ENCODE data around the gene MED31. TPM values are rescaled to one million over a fixed set of nuclear protein-coding genes. Genes with fewer than 3 reads are reported as not detected.

The MED31 gene
- total and polyA plus RNA-seq, 2 experiments from 2014 or later: 5.5 to 49.3 TPM

DNA sequence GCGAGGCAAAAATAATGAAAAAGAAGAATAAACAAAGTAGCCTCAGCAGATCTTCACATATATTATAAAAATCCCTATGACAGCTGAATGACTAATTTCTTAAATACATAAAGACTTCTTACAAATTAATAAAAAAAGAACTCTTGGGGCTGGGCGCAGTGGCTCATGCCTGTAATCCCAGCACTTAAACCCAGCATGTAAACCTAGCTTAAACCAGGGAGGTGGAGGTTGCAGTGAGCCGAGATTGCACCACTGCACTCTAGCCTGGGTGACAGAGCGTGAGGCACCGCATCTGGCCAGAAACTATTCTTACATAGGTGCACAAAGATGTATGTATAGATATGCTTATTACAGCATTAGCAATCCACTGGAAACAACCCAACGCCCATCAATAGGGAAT lies 27.8 kb upstream of the MED31 start (continued):
- TF ChIP-seq, protein P1, sequence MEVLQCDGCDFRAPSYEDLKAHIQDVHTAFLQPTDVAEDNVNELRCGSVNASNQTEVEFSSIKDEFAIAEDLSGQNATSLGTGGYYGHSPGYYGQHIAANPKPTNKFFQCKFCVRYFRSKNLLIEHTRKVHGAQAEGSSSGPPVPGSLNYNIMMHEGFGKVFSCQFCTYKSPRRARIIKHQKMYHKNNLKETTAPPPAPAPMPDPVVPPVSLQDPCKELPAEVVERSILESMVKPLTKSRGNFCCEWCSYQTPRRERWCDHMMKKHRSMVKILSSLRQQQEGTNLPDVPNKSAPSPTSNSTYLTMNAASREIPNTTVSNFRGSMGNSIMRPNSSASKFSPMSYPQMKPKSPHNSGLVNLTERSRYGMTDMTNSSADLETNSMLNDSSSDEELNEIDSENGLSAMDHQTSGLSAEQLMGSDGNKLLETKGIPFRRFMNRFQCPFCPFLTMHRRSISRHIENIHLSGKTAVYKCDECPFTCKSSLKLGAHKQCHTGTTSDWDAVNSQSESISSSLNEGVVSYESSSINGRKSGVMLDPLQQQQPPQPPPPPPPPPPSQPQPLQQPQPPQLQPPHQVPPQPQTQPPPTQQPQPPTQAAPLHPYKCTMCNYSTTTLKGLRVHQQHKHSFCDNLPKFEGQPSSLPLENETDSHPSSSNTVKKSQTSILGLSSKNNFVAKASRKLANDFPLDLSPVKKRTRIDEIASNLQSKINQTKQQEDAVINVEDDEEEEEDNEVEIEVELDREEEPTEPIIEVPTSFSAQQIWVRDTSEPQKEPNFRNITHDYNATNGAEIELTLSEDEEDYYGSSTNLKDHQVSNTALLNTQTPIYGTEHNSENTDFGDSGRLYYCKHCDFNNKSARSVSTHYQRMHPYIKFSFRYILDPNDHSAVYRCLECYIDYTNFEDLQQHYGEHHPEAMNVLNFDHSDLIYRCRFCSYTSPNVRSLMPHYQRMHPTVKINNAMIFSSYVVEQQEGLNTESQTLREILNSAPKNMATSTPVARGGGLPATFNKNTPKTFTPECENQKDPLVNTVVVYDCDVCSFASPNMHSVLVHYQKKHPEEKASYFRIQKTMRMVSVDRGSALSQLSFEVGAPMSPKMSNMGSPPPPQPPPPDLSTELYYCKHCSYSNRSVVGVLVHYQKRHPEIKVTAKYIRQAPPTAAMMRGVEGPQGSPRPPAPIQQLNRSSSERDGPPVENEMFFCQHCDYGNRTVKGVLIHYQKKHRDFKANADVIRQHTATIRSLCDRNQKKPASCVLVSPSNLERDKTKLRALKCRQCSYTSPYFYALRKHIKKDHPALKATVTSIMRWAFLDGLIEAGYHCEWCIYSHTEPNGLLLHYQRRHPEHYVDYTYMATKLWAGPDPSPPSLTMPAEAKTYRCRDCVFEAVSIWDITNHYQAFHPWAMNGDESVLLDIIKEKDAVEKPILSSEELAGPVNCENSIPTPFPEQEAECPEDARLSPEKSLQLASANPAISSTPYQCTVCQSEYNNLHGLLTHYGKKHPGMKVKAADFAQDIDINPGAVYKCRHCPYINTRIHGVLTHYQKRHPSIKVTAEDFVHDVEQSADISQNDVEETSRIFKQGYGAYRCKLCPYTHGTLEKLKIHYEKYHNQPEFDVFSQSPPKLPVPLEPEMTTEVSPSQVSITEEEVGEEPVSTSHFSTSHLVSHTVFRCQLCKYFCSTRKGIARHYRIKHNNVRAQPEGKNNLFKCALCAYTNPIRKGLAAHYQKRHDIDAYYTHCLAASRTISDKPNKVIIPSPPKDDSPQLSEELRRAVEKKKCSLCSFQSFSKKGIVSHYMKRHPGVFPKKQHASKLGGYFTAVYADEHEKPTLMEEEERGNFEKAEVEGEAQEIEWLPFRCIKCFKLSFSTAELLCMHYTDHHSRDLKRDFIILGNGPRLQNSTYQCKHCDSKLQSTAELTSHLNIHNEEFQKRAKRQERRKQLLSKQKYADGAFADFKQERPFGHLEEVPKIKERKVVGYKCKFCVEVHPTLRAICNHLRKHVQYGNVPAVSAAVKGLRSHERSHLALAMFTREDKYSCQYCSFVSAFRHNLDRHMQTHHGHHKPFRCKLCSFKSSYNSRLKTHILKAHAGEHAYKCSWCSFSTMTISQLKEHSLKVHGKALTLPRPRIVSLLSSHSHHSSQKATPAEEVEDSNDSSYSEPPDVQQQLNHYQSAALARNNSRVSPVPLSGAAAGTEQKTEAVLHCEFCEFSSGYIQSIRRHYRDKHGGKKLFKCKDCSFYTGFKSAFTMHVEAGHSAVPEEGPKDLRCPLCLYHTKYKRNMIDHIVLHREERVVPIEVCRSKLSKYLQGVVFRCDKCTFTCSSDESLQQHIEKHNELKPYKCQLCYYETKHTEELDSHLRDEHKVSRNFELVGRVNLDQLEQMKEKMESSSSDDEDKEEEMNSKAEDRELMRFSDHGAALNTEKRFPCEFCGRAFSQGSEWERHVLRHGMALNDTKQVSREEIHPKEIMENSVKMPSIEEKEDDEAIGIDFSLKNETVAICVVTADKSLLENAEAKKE (CRISPR knock-in tag; IDR thresholded peaks at IDR 0.05): no peak
- no peak for TF ChIP-seq CREB1 (CRISPR knock-in tag; IDR thresholded peaks at IDR 0.05; ENCODE audit: low read depth)
- TF ChIP-seq JUNB (IDR thresholded peaks at IDR 0.05; ENCODE audit: unreplicated experiment): no peak
- TF ChIP-seq, protein P2, sequence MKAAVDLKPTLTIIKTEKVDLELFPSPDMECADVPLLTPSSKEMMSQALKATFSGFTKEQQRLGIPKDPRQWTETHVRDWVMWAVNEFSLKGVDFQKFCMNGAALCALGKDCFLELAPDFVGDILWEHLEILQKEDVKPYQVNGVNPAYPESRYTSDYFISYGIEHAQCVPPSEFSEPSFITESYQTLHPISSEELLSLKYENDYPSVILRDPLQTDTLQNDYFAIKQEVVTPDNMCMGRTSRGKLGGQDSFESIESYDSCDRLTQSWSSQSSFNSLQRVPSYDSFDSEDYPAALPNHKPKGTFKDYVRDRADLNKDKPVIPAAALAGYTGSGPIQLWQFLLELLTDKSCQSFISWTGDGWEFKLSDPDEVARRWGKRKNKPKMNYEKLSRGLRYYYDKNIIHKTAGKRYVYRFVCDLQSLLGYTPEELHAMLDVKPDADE (IDR thresholded peaks at IDR 0.05): no peak
- TF ChIP-seq, protein P3, sequence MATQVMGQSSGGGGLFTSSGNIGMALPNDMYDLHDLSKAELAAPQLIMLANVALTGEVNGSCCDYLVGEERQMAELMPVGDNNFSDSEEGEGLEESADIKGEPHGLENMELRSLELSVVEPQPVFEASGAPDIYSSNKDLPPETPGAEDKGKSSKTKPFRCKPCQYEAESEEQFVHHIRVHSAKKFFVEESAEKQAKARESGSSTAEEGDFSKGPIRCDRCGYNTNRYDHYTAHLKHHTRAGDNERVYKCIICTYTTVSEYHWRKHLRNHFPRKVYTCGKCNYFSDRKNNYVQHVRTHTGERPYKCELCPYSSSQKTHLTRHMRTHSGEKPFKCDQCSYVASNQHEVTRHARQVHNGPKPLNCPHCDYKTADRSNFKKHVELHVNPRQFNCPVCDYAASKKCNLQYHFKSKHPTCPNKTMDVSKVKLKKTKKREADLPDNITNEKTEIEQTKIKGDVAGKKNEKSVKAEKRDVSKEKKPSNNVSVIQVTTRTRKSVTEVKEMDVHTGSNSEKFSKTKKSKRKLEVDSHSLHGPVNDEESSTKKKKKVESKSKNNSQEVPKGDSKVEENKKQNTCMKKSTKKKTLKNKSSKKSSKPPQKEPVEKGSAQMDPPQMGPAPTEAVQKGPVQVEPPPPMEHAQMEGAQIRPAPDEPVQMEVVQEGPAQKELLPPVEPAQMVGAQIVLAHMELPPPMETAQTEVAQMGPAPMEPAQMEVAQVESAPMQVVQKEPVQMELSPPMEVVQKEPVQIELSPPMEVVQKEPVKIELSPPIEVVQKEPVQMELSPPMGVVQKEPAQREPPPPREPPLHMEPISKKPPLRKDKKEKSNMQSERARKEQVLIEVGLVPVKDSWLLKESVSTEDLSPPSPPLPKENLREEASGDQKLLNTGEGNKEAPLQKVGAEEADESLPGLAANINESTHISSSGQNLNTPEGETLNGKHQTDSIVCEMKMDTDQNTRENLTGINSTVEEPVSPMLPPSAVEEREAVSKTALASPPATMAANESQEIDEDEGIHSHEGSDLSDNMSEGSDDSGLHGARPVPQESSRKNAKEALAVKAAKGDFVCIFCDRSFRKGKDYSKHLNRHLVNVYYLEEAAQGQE (IDR thresholded peaks at IDR 0.05; ENCODE audit: unreplicated experiment): no peak
- no peak for TF ChIP-seq ZNF114 (CRISPR knock-in tag; IDR thresholded peaks at IDR 0.05)
- no peak for TF ChIP-seq EZH2 (IDR thresholded peaks at IDR 0.05; ENCODE audit: low read depth, unreplicated experiment)
- TF ChIP-seq EZH2phosphoT487 (IDR thresholded peaks at IDR 0.05; ENCODE audit: unreplicated experiment): no peak
- no peak for TF ChIP-seq ZNF331 (CRISPR knock-in tag; IDR thresholded peaks at IDR 0.05; ENCODE audit: low read depth)
